ENCODE results near the gene OR2C3. TPM values are rescaled to one million over a fixed set of nuclear protein-coding genes. Genes with fewer than 3 reads are reported as not detected.

Gene OR2C3
- total RNA-seq, 1 experiment from 2014 or later = not detected

GRCh38 chr1:247496581-247497285 lies 39.5 kb downstream of the OR2C3 start:
- TF ChIP-seq CTCF (conservative IDR thresholded peaks at IDR 0.05) (no peak), EZH2 (IDR thresholded peaks at IDR 0.05; ENCODE audit: low read depth) (no peak)
- ChIA-PET POLR2A (ENCODE audit: unreplicated experiment) (no interaction called here), CTCF (no interaction called here)
- no peaks in the 10 kb centered on the region for H3K9me2 ChIP-seq (ENCODE audit: insufficient read depth)
- H3K9me3 ChIP-seq (ENCODE audit: insufficient read depth, low read depth) = no peaks in the 10 kb centered on the region
- no peaks in the 10 kb centered on the region for H3K79me2 ChIP-seq (ENCODE audit: low read depth)
- H3F3A ChIP-seq (ENCODE audit: insufficient read depth, low read depth) = no peaks in the 10 kb centered on the region
- H3K27ac ChIP-seq = no peak overlapping the region
- no peaks in the 10 kb centered on the region for H4K20me1 ChIP-seq (ENCODE audit: insufficient read depth)
- H3K36me3 ChIP-seq (ENCODE audit: low read depth) = no peaks in the 10 kb centered on the region
- H2AFZ ChIP-seq = no peak overlapping the region
- no peaks in the 10 kb centered on the region for H3K4me1 ChIP-seq (replicated peaks; ENCODE audit: insufficient read depth)
- no TSS peak for BruUV-seq (replicated peaks)
- intact Hi-C loops (cut with micrococcal nuclease; ENCODE audit: unreplicated experiment) = no loop called here
- no peak overlapping the region for H3K4me3 ChIP-seq
- no peak for DNase-seq
- peaks cover 11% of the 10 kb centered on the region; the same call in 1 of the 2 replicates for H3K27me3 ChIP-seq (ENCODE audit: insufficient read depth, low read depth)
- H3K4me2 ChIP-seq = 0 out of 2 replicates have a peak overlapping the region, but pooled peaks have one; percentile 9

- Histone ChIP-seq H3K9me2 (ENCODE audit: insufficient read depth) (no peaks in the 10 kb centered on the region), H3K4me1 (replicated peaks; ENCODE audit: insufficient read depth) (no peaks in the 10 kb centered on the region), H3K36me3 (ENCODE audit: low read depth) (no peaks in the 10 kb centered on the region), H3K27ac (no peak overlapping the region), H4K20me1 (ENCODE audit: insufficient read depth) (no peaks in the 10 kb centered on the region), H2AFZ (no peak overlapping the region), H3F3A (ENCODE audit: insufficient read depth, low read depth) (no peaks in the 10 kb centered on the region), H3K4me2 (no peak overlapping the region), H3K79me2 (ENCODE audit: low read depth) (no peaks in the 10 kb centered on the region), H3K4me3 (no peak overlapping the region), H3K27me3 (ENCODE audit: insufficient read depth, low read depth) (peaks cover 20% of the 10 kb centered on the region; the same call in 1 of the 2 replicates), H3K9me3 (ENCODE audit: insufficient read depth, low read depth) (no peaks in the 10 kb centered on the region)
- ChIA-PET POLR2A (ENCODE audit: unreplicated experiment) (no interaction called here), CTCF (no interaction called here)
- BruUV-seq (replicated peaks) = no TSS peak
- intact Hi-C loops (cut with micrococcal nuclease; ENCODE audit: unreplicated experiment) = no loop called here
- no peak for DNase-seq
- TF ChIP-seq CTCF (conservative IDR thresholded peaks at IDR 0.05) = no peak
- TF ChIP-seq EZH2 (IDR thresholded peaks at IDR 0.05; ENCODE audit: low read depth) = no peak
These were observed 41.5 kb downstream of the OR2C3 start for GRCh38 chr1:247494767-247495166.

- Histone ChIP-seq H3K9me2 (ENCODE audit: insufficient read depth) (no peaks in the 10 kb centered on the region), H3K4me1 (replicated peaks; ENCODE audit: insufficient read depth) (no peaks in the 10 kb centered on the region), H4K20me1 (ENCODE audit: insufficient read depth) (no peaks in the 10 kb centered on the region), H3K4me3 (no peak overlapping the region), H3K36me3 (ENCODE audit: low read depth) (no peaks in the 10 kb centered on the region), H3K4me2 (no peak overlapping the region), H3K27ac (no peak overlapping the region), H3K9me3 (ENCODE audit: insufficient read depth, low read depth) (no peaks in the 10 kb centered on the region), H2AFZ (no peak overlapping the region), H3K79me2 (ENCODE audit: low read depth) (no peaks in the 10 kb centered on the region), H3F3A (ENCODE audit: insufficient read depth, low read depth) (no peaks in the 10 kb centered on the region), H3K27me3 (ENCODE audit: insufficient read depth, low read depth) (peaks cover 20% of the 10 kb centered on the region; the same call in 1 of the 2 replicates)
- intact Hi-C loops (cut with micrococcal nuclease; ENCODE audit: unreplicated experiment) = no loop called here
- no TSS peak for BruUV-seq (replicated peaks)
- ChIA-PET CTCF (no interaction called here), POLR2A (ENCODE audit: unreplicated experiment) (no interaction called here)
- DNase-seq = no peak
- TF ChIP-seq CTCF (conservative IDR thresholded peaks at IDR 0.05) (no peak), EZH2 (IDR thresholded peaks at IDR 0.05; ENCODE audit: low read depth) (no peak)
These were observed 43.1 kb downstream of the OR2C3 start for GRCh38 chr1:247493106-247493505.
